K562 (cell line): ENCODE measurements around the gene ANKS1B. TPM values are rescaled to one million over a fixed set of nuclear protein-coding genes. Genes with fewer than 3 reads are reported as not detected.

Experiments
- CXXC5 ChIP-seq: fragments of 250-450 bp; sonication (Bioruptor Pico); IDR thresholded peaks from 2 replicates; pipeline ENCODE4 v1.8.0; 2022; ENCODE audit warnings: inconsistent platforms, mild to moderate bottlenecking, moderate library complexity
- NFXL1 ChIP-seq: fragments of 450-650 bp; formaldehyde crosslinking; IDR thresholded peaks from 2 replicates; pipeline ENCODE4 v1.4.0; 2021; ENCODE audit warnings: mild to moderate bottlenecking
- polyA plus RNA-seq, 8 experiments: library from polyadenylated mRNA; depleted of rRNA in 4 of 8; stranded (reverse) in 5 of 8; unstranded in 3 of 8; fragments of >200 nt; fragmentation: Nextera tagmentation in 2 of 8; fragmentation: Illumina TruSeq in 1 of 8; extraction: Ambion mirVana in 2 of 8; extraction: Trizol in 1 of 8; gene quantifications; 2 replicates each; pipeline versions ENCODE4 v1.2.1 to v1.2.3, GENCODE V29; 2011 to 2014; ENCODE audit warnings: inconsistent platforms in 1 of 8, missing spikeins in 1 of 8
- total RNA-seq, 7 experiments: library from RNA; depleted of rRNA in 6 of 7; stranded (reverse); fragments of >200 nt in 6 of 7; fragmentation: Illumina TruSeq in 2 of 7; extraction: Trizol in 2 of 7; gene quantifications; 2 replicates each; pipeline versions ENCODE4 v1.2.1 to v1.2.3, GENCODE V29; 2011 to 2021; ENCODE audit warnings: low replicate concordance in 1 of 7
- TF ChIP-seq, protein P1 (sequence below): fragments of 200-600 bp; sonication (generic); IDR thresholded peaks from one replicate; pipeline ENCODE4 v1.6.1; 2012; ENCODE audit warnings: mild to moderate bottlenecking, low read depth, low read length, inconsistent platforms
- TF ChIP-seq, protein P2 (sequence below), 3 experiments: IDR thresholded peaks in 2 of 3; conservative IDR thresholded peaks in 1 of 3; 2 replicates each; pipeline ENCODE4 v1.5.1; 2011 to 2012; ENCODE audit warnings: low read length in 3 of 3, mild to moderate bottlenecking in 3 of 3, control low read depth in 2 of 3, improper control_type of control experiment in 1 of 3, inconsistent platforms in 1 of 3, low read depth in 1 of 3, mixed read lengths in 1 of 3, moderate library complexity in 1 of 3; ENCODE audit not compliant: insufficient read depth in 2 of 3
- TF ChIP-seq, protein P3 (sequence below): fragments of 450-650 bp; IDR thresholded peaks from 2 replicates; pipeline ENCODE4 v1.6.1; 2016; ENCODE audit warnings: low read depth

The ANKS1B gene
- total and polyA plus RNA-seq, 9 of the 15 experiments (the other 6 are each of a cell fraction or from before 2014, with no cell fraction given), result 0.04 to 0.47 (median 0.28) TPM; not detected in 4

DNA sequence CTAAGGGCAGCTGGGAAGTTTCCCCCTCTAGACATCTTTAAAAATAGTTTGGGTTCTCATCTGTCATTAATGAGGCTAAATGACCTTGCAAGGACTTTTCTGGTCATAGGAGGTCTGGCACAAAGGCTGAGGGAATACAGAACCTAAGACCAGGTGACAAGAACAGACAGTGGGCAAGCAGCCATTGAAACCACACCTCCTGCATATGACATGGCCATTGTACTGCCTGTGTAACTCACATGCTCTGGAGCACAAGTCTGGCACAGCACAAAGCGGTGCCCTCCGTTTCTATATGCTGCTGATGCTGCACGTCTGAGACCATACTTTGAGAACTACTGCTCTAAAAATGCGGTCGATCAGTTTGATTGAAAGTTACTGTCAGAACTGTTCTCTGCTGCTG lies 1196.3 kb downstream of the ANKS1B start (continued):
- TF ChIP-seq, protein P1, sequence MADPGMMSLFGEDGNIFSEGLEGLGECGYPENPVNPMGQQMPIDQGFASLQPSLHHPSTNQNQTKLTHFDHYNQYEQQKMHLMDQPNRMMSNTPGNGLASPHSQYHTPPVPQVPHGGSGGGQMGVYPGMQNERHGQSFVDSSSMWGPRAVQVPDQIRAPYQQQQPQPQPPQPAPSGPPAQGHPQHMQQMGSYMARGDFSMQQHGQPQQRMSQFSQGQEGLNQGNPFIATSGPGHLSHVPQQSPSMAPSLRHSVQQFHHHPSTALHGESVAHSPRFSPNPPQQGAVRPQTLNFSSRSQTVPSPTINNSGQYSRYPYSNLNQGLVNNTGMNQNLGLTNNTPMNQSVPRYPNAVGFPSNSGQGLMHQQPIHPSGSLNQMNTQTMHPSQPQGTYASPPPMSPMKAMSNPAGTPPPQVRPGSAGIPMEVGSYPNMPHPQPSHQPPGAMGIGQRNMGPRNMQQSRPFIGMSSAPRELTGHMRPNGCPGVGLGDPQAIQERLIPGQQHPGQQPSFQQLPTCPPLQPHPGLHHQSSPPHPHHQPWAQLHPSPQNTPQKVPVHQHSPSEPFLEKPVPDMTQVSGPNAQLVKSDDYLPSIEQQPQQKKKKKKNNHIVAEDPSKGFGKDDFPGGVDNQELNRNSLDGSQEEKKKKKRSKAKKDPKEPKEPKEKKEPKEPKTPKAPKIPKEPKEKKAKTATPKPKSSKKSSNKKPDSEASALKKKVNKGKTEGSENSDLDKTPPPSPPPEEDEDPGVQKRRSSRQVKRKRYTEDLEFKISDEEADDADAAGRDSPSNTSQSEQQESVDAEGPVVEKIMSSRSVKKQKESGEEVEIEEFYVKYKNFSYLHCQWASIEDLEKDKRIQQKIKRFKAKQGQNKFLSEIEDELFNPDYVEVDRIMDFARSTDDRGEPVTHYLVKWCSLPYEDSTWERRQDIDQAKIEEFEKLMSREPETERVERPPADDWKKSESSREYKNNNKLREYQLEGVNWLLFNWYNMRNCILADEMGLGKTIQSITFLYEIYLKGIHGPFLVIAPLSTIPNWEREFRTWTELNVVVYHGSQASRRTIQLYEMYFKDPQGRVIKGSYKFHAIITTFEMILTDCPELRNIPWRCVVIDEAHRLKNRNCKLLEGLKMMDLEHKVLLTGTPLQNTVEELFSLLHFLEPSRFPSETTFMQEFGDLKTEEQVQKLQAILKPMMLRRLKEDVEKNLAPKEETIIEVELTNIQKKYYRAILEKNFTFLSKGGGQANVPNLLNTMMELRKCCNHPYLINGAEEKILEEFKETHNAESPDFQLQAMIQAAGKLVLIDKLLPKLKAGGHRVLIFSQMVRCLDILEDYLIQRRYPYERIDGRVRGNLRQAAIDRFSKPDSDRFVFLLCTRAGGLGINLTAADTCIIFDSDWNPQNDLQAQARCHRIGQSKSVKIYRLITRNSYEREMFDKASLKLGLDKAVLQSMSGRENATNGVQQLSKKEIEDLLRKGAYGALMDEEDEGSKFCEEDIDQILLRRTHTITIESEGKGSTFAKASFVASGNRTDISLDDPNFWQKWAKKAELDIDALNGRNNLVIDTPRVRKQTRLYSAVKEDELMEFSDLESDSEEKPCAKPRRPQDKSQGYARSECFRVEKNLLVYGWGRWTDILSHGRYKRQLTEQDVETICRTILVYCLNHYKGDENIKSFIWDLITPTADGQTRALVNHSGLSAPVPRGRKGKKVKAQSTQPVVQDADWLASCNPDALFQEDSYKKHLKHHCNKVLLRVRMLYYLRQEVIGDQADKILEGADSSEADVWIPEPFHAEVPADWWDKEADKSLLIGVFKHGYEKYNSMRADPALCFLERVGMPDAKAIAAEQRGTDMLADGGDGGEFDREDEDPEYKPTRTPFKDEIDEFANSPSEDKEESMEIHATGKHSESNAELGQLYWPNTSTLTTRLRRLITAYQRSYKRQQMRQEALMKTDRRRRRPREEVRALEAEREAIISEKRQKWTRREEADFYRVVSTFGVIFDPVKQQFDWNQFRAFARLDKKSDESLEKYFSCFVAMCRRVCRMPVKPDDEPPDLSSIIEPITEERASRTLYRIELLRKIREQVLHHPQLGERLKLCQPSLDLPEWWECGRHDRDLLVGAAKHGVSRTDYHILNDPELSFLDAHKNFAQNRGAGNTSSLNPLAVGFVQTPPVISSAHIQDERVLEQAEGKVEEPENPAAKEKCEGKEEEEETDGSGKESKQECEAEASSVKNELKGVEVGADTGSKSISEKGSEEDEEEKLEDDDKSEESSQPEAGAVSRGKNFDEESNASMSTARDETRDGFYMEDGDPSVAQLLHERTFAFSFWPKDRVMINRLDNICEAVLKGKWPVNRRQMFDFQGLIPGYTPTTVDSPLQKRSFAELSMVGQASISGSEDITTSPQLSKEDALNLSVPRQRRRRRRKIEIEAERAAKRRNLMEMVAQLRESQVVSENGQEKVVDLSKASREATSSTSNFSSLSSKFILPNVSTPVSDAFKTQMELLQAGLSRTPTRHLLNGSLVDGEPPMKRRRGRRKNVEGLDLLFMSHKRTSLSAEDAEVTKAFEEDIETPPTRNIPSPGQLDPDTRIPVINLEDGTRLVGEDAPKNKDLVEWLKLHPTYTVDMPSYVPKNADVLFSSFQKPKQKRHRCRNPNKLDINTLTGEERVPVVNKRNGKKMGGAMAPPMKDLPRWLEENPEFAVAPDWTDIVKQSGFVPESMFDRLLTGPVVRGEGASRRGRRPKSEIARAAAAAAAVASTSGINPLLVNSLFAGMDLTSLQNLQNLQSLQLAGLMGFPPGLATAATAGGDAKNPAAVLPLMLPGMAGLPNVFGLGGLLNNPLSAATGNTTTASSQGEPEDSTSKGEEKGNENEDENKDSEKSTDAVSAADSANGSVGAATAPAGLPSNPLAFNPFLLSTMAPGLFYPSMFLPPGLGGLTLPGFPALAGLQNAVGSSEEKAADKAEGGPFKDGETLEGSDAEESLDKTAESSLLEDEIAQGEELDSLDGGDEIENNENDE, result no peak
- TF ChIP-seq, protein P2, sequence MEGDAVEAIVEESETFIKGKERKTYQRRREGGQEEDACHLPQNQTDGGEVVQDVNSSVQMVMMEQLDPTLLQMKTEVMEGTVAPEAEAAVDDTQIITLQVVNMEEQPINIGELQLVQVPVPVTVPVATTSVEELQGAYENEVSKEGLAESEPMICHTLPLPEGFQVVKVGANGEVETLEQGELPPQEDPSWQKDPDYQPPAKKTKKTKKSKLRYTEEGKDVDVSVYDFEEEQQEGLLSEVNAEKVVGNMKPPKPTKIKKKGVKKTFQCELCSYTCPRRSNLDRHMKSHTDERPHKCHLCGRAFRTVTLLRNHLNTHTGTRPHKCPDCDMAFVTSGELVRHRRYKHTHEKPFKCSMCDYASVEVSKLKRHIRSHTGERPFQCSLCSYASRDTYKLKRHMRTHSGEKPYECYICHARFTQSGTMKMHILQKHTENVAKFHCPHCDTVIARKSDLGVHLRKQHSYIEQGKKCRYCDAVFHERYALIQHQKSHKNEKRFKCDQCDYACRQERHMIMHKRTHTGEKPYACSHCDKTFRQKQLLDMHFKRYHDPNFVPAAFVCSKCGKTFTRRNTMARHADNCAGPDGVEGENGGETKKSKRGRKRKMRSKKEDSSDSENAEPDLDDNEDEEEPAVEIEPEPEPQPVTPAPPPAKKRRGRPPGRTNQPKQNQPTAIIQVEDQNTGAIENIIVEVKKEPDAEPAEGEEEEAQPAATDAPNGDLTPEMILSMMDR (IDR thresholded peaks at IDR 0.05 in 2 of 3, conservative IDR thresholded peaks at IDR 0.05 in 1 of 3; ENCODE audit: insufficient read depth in 2 of 3, low read depth in 1 of 3, low read length in 3 of 3), result no peak
- TF ChIP-seq NFXL1 (CRISPR knock-in tag), result no peak
- TF ChIP-seq CXXC5 (CRISPR knock-in tag), result no peak
- TF ChIP-seq, protein P3, sequence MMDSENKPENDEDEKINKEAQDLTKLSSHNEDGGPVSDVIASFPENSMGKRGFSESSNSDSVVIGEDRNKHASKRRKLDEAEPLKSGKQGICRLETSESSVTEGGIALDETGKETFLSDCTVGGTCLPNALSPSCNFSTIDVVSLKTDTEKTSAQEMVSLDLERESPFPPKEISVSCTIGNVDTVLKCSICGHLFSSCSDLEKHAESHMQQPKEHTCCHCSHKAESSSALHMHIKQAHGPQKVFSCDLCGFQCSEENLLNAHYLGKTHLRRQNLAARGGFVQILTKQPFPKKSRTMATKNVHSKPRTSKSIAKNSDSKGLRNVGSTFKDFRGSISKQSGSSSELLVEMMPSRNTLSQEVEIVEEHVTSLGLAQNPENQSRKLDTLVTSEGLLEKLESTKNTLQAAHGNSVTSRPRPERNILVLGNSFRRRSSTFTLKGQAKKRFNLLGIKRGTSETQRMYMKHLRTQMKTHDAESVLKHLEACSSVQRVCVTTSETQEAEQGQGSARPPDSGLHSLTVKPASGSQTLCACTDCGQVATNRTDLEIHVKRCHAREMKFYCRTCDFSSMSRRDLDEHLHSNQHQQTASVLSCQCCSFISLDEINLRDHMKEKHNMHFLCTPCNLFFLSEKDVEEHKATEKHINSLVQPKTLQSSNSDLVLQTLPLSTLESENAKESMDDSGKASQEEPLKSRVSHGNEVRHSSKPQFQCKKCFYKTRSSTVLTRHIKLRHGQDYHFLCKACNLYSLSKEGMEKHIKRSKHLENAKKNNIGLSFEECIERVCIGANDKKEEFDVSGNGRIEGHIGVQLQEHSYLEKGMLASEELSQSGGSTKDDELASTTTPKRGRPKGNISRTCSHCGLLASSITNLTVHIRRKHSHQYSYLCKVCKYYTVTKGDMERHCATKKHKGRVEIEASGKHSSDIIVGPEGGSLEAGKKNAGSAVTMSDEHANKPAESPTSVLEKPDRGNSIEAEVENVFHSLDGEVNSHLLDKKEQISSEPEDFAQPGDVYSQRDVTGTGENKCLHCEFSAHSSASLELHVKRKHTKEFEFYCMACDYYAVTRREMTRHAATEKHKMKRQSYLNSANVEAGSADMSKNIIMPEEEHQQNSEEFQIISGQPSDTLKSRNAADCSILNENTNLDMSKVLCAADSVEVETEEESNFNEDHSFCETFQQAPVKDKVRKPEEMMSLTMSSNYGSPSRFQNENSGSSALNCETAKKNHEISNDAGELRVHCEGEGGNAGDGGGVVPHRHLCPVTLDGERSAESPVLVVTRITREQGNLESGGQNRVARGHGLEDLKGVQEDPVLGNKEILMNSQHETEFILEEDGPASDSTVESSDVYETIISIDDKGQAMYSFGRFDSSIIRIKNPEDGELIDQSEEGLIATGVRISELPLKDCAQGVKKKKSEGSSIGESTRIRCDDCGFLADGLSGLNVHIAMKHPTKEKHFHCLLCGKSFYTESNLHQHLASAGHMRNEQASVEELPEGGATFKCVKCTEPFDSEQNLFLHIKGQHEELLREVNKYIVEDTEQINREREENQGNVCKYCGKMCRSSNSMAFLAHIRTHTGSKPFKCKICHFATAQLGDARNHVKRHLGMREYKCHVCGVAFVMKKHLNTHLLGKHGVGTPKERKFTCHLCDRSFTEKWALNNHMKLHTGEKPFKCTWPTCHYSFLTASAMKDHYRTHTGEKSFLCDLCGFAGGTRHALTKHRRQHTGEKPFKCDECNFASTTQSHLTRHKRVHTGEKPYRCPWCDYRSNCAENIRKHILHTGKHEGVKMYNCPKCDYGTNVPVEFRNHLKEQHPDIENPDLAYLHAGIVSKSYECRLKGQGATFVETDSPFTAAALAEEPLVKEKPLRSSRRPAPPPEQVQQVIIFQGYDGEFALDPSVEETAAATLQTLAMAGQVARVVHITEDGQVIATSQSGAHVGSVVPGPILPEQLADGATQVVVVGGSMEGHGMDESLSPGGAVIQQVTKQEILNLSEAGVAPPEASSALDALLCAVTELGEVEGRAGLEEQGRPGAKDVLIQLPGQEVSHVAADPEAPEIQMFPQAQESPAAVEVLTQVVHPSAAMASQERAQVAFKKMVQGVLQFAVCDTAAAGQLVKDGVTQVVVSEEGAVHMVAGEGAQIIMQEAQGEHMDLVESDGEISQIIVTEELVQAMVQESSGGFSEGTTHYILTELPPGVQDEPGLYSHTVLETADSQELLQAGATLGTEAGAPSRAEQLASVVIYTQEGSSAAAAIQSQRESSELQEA, result no peak
